Neural progenitor cell (in vitro differentiated cells): ENCODE measurements around the gene ATP1A4. TPM values are rescaled to one million over a fixed set of nuclear protein-coding genes. Genes with fewer than 3 reads are reported as not detected.

Experiments
- DNase-seq: peaks from one replicate; pipeline ENCODE4 v3.0.0-alpha.2; 2016; ENCODE audit warnings: low spot score
- H2AFZ ChIP-seq: fragments of 200-600 bp; sonication (generic); replicated peaks from 2 replicates; pipeline ENCODE4 v1.6.1; 2016; ENCODE audit warnings: antibody characterized with exemption
- H3F3A ChIP-seq: fragments of 200-600 bp; sonication (generic); 2 replicates; pipeline ENCODE4 v1.6.1; 2016; ENCODE audit warnings: antibody characterized with exemption, low read depth
- H3K27ac ChIP-seq: fragments of 200-600 bp; sonication (generic); 2 replicates; pipeline ENCODE4 v1.5.1; 2016; ENCODE audit warnings: mild to moderate bottlenecking
- H3K27me3 ChIP-seq: fragments of 200-600 bp; sonication (generic); 2 replicates; pipeline ENCODE4 v1.6.1; 2016; ENCODE audit warnings: mild to moderate bottlenecking, moderate library complexity
- H3K36me3 ChIP-seq: fragments of 200-600 bp; sonication (generic); 2 replicates; pipeline ENCODE4 v1.5.1; 2016
- H3K4me1 ChIP-seq: fragments of 200-600 bp; sonication (generic); 2 replicates; pipeline ENCODE4 v1.6.1; 2016; ENCODE audit warnings: mixed run types
- H3K4me2 ChIP-seq: fragments of 200-600 bp; sonication (generic); 2 replicates; pipeline ENCODE4 v1.6.1; 2016
- H3K4me3 ChIP-seq: fragments of 200-600 bp; sonication (generic); 2 replicates; pipeline ENCODE4 v1.5.1; 2016
- H3K79me2 ChIP-seq: fragments of 200-600 bp; sonication (generic); 2 replicates; pipeline ENCODE4 v1.6.1; 2016; ENCODE audit warnings: low read depth
- H3K9ac ChIP-seq: fragments of 200-600 bp; sonication (generic); 2 replicates; pipeline ENCODE4 v1.6.1; 2016
- H3K9me3 ChIP-seq: fragments of 200-600 bp; sonication (generic); 2 replicates; pipeline ENCODE4 v1.5.1; 2016; ENCODE audit warnings: low read depth
- H4K20me1 ChIP-seq: fragments of 200-600 bp; sonication (generic); 2 replicates; pipeline ENCODE4 v1.6.1; 2016; ENCODE audit warnings: low read depth
- H3K27ac Mint-ChIP-seq: 3 replicates; pipeline ENCODE4 v1.8.0; 2021; ENCODE audit warnings: mixed read lengths
- H3K27me3 Mint-ChIP-seq: 2 replicates; pipeline ENCODE4 v1.8.0; 2022; ENCODE audit warnings: low read depth, mild to moderate bottlenecking, inconsistent platforms, moderate library complexity, mixed read lengths; ENCODE audit not compliant: insufficient read depth
- H3K36me3 Mint-ChIP-seq: 3 replicates; pipeline ENCODE4 v1.8.0; 2021; ENCODE audit warnings: mixed read lengths
- H3K4me1 Mint-ChIP-seq: 3 replicates; pipeline ENCODE4 v1.8.0; 2021; ENCODE audit warnings: mixed read lengths
- H3K4me3 Mint-ChIP-seq: 3 replicates; pipeline ENCODE4 v1.8.0; 2021; ENCODE audit warnings: mild to moderate bottlenecking, moderate library complexity, mixed read lengths
- H3K9me3 Mint-ChIP-seq: 3 replicates; pipeline ENCODE4 v1.8.0; 2020; ENCODE audit warnings: mixed read lengths
- CTCF ChIP-seq: fragments of 200-600 bp; sonication (generic); IDR thresholded peaks from 2 replicates; pipeline ENCODE4 v1.5.1; 2017; ENCODE audit warnings: antibody characterized with exemption, mild to moderate bottlenecking
- EZH2 ChIP-seq: fragments of 200-600 bp; sonication (generic); IDR thresholded peaks from 2 replicates; pipeline ENCODE4 v1.6.1; 2017; ENCODE audit warnings: antibody characterized with exemption, mild to moderate bottlenecking, moderate library complexity
- EZH2phosphoT487 ChIP-seq: fragments of 200-600 bp; sonication (generic); IDR thresholded peaks from 2 replicates; pipeline ENCODE4 v1.6.1; 2017; ENCODE audit warnings: antibody characterized with exemption
- total RNA-seq: library from RNA; depleted of rRNA; stranded (reverse); fragments of >200 nt; gene quantifications from 2 replicates; pipeline ENCODE4 v1.2.3, GENCODE V29; 2015; ENCODE audit warnings: low replicate concordance

ATP1A4 gene
- total RNA-seq, result 0.17 and 0.62 TPM in 2 replicates

GRCh38 chr1:160151303-160151702, at the start of gene ATP1A4:
ATP1A4 (plus strand) TSS chr1:160151603; CDS start chr1:160152041, 438 bp downstream.
- Histone ChIP-seq H3K27ac (no peak within 1 kb of the TSS), H3F3A (peaks cover 3% of the 10 kb centered on the region), H2AFZ (no peak within 1 kb of the TSS), H3K9ac (no peak within 1 kb of the TSS), H3K9me3 (no peaks in the 10 kb centered on the region), H3K79me2 (no peaks in the 10 kb centered on the region), H3K36me3 (no peaks in the 10 kb centered on the region), H3K4me3 (no peak within 1 kb of the TSS), H4K20me1 (no peaks in the 10 kb centered on the region), H3K4me1 (no peaks in the 10 kb centered on the region), H3K4me2 (no peak within 1 kb of the TSS), H3K27me3 (no peaks in the 10 kb centered on the region)
- no peak for DNase-seq
- peaks cover 2% of the 10 kb centered on the region for H3K27me3 Mint-ChIP-seq
- peaks cover 6% of the 10 kb centered on the region for H3K4me1 Mint-ChIP-seq
- H3K4me3 Mint-ChIP-seq, result no peak within 1 kb of the TSS
- TF ChIP-seq CTCF (no peak), EZH2 (no peak), EZH2phosphoT487 (no peak)
- H3K36me3 Mint-ChIP-seq, result no peaks in the 10 kb centered on the region
- no peaks in the 10 kb centered on the region for H3K9me3 Mint-ChIP-seq
- no peak within 1 kb of the TSS for H3K27ac Mint-ChIP-seq

- H3K27ac ChIP-seq, result no peak overlapping the region
These were observed 49.5 kb upstream of the ATP1A4 start for GRCh38 chr1:160101717-160102522.

GRCh38 chr1:160103658-160104408, 47.6 kb upstream of the ATP1A4 start:
- H3F3A ChIP-seq, result peaks cover 62% of the 10 kb centered on the region
- H3K27me3 ChIP-seq, result peaks cover 12% of the 10 kb centered on the region
- no peaks in the 10 kb centered on the region for H3K36me3 ChIP-seq
- H3K4me3 ChIP-seq, result no peak overlapping the region
- H2AFZ ChIP-seq, result peak overlapping the region; percentile 80
- Mint-ChIP-seq H3K36me3 (no peaks in the 10 kb centered on the region), H3K27ac (peak overlapping the region; percentile 3), H3K27me3 (peaks cover 16% of the 10 kb centered on the region), H3K4me3 (no peak overlapping the region), H3K4me1 (peaks cover 76% of the 10 kb centered on the region), H3K9me3 (no peaks in the 10 kb centered on the region)
- no peaks in the 10 kb centered on the region for H3K9me3 ChIP-seq
- no peak overlapping the region for H3K9ac ChIP-seq
- H3K79me2 ChIP-seq, result no peaks in the 10 kb centered on the region
- H3K4me2 ChIP-seq, result peak overlapping the region; percentile 2
- no peaks in the 10 kb centered on the region for H4K20me1 ChIP-seq
- TF ChIP-seq CTCF, result no peak
- no peak for TF ChIP-seq EZH2phosphoT487
- no peak for TF ChIP-seq EZH2
- H3K27ac ChIP-seq, result peak overlapping the region; percentile 6
- H3K4me1 ChIP-seq, result peaks cover 58% of the 10 kb centered on the region
- no peak for DNase-seq

More at GRCh38 chr1:160101717-160102522, 49.5 kb upstream of the ATP1A4 start:
- Mint-ChIP-seq H3K27me3 (peaks cover 18% of the 10 kb centered on the region), H3K36me3 (no peaks in the 10 kb centered on the region), H3K9me3 (no peaks in the 10 kb centered on the region), H3K4me1 (peaks cover 72% of the 10 kb centered on the region), H3K27ac (peak overlapping the region; percentile 89), H3K4me3 (no peak overlapping the region)
- Histone ChIP-seq H3F3A (peaks cover 51% of the 10 kb centered on the region), H3K27me3 (peaks cover 18% of the 10 kb centered on the region), H4K20me1 (peaks cover 4% of the 10 kb centered on the region), H3K4me2 (no peak overlapping the region), H3K4me1 (peaks cover 51% of the 10 kb centered on the region), H2AFZ (no peak overlapping the region), H3K4me3 (no peak overlapping the region), H3K9ac (no peak overlapping the region), H3K79me2 (peaks cover 10% of the 10 kb centered on the region), H3K9me3 (no peaks in the 10 kb centered on the region), H3K36me3 (no peaks in the 10 kb centered on the region)
- no peak for TF ChIP-seq EZH2
- no peak for TF ChIP-seq CTCF
- TF ChIP-seq EZH2phosphoT487, result no peak
- no peak for DNase-seq
